HG02885 (cell line): ENCODE data around the gene PMM1.
"Not testable (repeated sequence)": the region's sequence is repeated elsewhere in the genome, so short reads cannot be mapped to it uniquely, and the experiment has no call there.

Experiments used
- ATAC-seq: cut with Tn5 transposase; IDR thresholded peaks from one replicate; pipeline ENCODE4 v1.9.1; 2021; ENCODE audit warnings: mild to moderate bottlenecking; ENCODE audit not compliant: unreplicated experiment, poor library complexity

PMM1 gene

GRCh38 chr22:41565403-41566054 is 24.1 kb downstream of the PMM1 start:
- no peak for ATAC-seq

GRCh38 chr22:41564563-41564962 is 25.1 kb downstream of the PMM1 start:
- ATAC-seq = no peak

- no peak for ATAC-seq
These were observed 26.5 kb downstream of the PMM1 start for GRCh38 chr22:41563051-41563711.

GRCh38 chr22:41562461-41562860 is 27.2 kb downstream of the PMM1 start:
- no peak for ATAC-seq

GRCh38 chr22:41561788-41562187 is 27.9 kb downstream of the PMM1 start:
- ATAC-seq = no peak

GRCh38 chr22:41561335-41561734 is 28.3 kb downstream of the PMM1 start:
- no peak for ATAC-seq

- no peak for ATAC-seq
These were observed 29.6 kb downstream of the PMM1 start for GRCh38 chr22:41560095-41560471.

GRCh38 chr22:41558241-41558630 is 31.4 kb downstream of the PMM1 start:
- not testable (repeated sequence) for ATAC-seq

GRCh38 chr22:41557401-41558240 is 32.0 kb downstream of the PMM1 start:
- ATAC-seq = no peak

GRCh38 chr22:41556561-41556960 is 33.1 kb downstream of the PMM1 start:
- ATAC-seq = no peak

- no peak for ATAC-seq
These were observed 34.2 kb downstream of the PMM1 start for GRCh38 chr22:41555325-41555982.

- ATAC-seq = no peak
These were observed 37.6 kb downstream of the PMM1 start for GRCh38 chr22:41551877-41552582.

GRCh38 chr22:41550952-41551491 is 38.6 kb downstream of the PMM1 start:
- no peak for ATAC-seq

GRCh38 chr22:41548830-41549211 is 40.8 kb downstream of the PMM1 start:
- ATAC-seq = no peak

GRCh38 chr22:41544671-41545476 is 44.8 kb downstream of the PMM1 start:
- no peak for ATAC-seq

- peak; percentile 96 for ATAC-seq
These were observed 45.6 kb downstream of the PMM1 start, which contains the start of gene POLR3H for GRCh38 chr22:41543854-41544670. POLR3H (minus strand) TSS chr22:41544470; CDS start chr22:41544101, 369 bp downstream.

- no peak for ATAC-seq
These were observed 47.4 kb downstream of the PMM1 start for GRCh38 chr22:41542224-41542623.

- ATAC-seq = no peak
These were observed 48.2 kb downstream of the PMM1 start for GRCh38 chr22:41541484-41541883.
